IMR-90 (cell line): ENCODE data around the gene CNNM2. TPM values are rescaled to one million over a fixed set of nuclear protein-coding genes. Genes with fewer than 3 reads are reported as not detected.
A peak's percentile ranks its signal among the peaks of the same experiment; 100 is the strongest.

Experiments used
- ATAC-seq: fragments of 200-7000 bp; cut with Tn5 transposase; 2 replicates; pipeline ENCODE4 v1.9.1; 2020; ENCODE audit warnings: low read depth, mild to moderate bottlenecking, moderate library complexity
- BruUV-seq: library from RNA; stranded (reverse); fragments of 400-500 nt; replicated peaks from 2 replicates; lab custom pipeline; 2021; lab: Mats Ljungman, UMichigan
- CTCF ChIA-PET: fragments of 300-600 bp; formaldehyde crosslinking; extraction: SDS; loops from one replicate; lab custom pipeline; 2021; ENCODE audit warnings: antibody characterized with exemption; lab: Yijun Ruan, JAX
- POLR2A ChIA-PET: fragments of 300-600 bp; sonication (Branson Sonifier 250); formaldehyde crosslinking; loops from one replicate; lab custom pipeline; 2022; ENCODE audit warnings: antibody characterized with exemption; ENCODE audit not compliant: unreplicated experiment; lab: Charles Lee
- DNase-seq: peaks from one replicate; pipeline ENCODE4 v3.0.0; 2013
- H2AFZ ChIP-seq: replicated peaks from 2 replicates; pipeline ENCODE3; 2013; ENCODE audit warnings: low read length, mild to moderate bottlenecking; ENCODE audit not compliant: poor library complexity
- H2AK5ac ChIP-seq: 2 replicates; pipeline ENCODE4 v1.6.1; 2013; ENCODE audit warnings: low read depth, low read length, inconsistent platforms
- H2AK9ac ChIP-seq: replicated peaks from 2 replicates; pipeline ENCODE3; 2013; ENCODE audit warnings: mild to moderate bottlenecking, low read depth, low read length, moderate library complexity; ENCODE audit not compliant: poor library complexity
- H2BK120ac ChIP-seq: 2 replicates; pipeline ENCODE4 v1.6.1; 2013; ENCODE audit warnings: low read depth, low read length, inconsistent platforms
- H2BK15ac ChIP-seq: 3 replicates; pipeline ENCODE4 v1.6.1; 2013; ENCODE audit warnings: low read depth, low read length, inconsistent platforms
- H2BK20ac ChIP-seq: 2 replicates; pipeline ENCODE4 v1.6.1; 2013; ENCODE audit warnings: low read depth, mild to moderate bottlenecking, inconsistent platforms, low read length, moderate library complexity
- H2BK5ac ChIP-seq: 2 replicates; pipeline ENCODE4 v1.6.1; 2013; ENCODE audit warnings: mild to moderate bottlenecking, low read depth, low read length, inconsistent platforms; ENCODE audit not compliant: poor library complexity, severe bottlenecking
- H3K14ac ChIP-seq: replicated peaks from 2 replicates; pipeline ENCODE4 v1.6.1; 2013; ENCODE audit warnings: low read depth, low read length, inconsistent platforms
- H3K18ac ChIP-seq: 2 replicates; pipeline ENCODE4 v1.6.1; 2013; ENCODE audit warnings: low read depth, low read length, control low read depth
- H3K23ac ChIP-seq: 2 replicates; pipeline ENCODE4 v1.6.1; 2013; ENCODE audit warnings: low read depth, low read length, inconsistent platforms
- H3K27ac ChIP-seq: 2 replicates; pipeline ENCODE4 v1.5.1; 2013; ENCODE audit warnings: mild to moderate bottlenecking, control low read depth, low read length; ENCODE audit not compliant: insufficient read depth
- H3K27me3 ChIP-seq: 2 replicates; pipeline ENCODE4 v1.6.1; 2013; ENCODE audit warnings: low read length; ENCODE audit not compliant: control insufficient read depth, insufficient read depth
- H3K36me3 ChIP-seq: 2 replicates; pipeline ENCODE4 v1.6.1; 2013; ENCODE audit warnings: low read length, mixed read lengths; ENCODE audit not compliant: control insufficient read depth, insufficient read depth
- H3K4ac ChIP-seq: 2 replicates; pipeline ENCODE4 v1.6.1; 2013; ENCODE audit warnings: low read depth, low read length, inconsistent platforms
- H3K4me1 ChIP-seq: 2 replicates; pipeline ENCODE4 v1.6.1; 2013; ENCODE audit warnings: low read length, mixed read lengths; ENCODE audit not compliant: control insufficient read depth, insufficient read depth
- H3K4me2 ChIP-seq: 2 replicates; pipeline ENCODE4 v1.6.1; 2013; ENCODE audit warnings: low read depth, mild to moderate bottlenecking, control low read depth, low read length, moderate library complexity
- H3K4me3 ChIP-seq: 2 replicates; pipeline ENCODE4 v1.5.1; 2013; ENCODE audit warnings: low read depth, mild to moderate bottlenecking, control low read depth, low read length, moderate library complexity; ENCODE audit not compliant: insufficient read depth
- H3K56ac ChIP-seq: 2 replicates; pipeline ENCODE4 v1.6.1; 2013; ENCODE audit warnings: low read length, inconsistent platforms; ENCODE audit not compliant: insufficient read depth; ENCODE audit errors: extremely low read depth
- H3K79me1 ChIP-seq, 2 experiments: 2 replicates each; pipeline ENCODE4 v1.6.1; 2013; ENCODE audit warnings: low read length in 2 of 2, inconsistent platforms in 1 of 2, low read depth in 1 of 2
- H3K9ac ChIP-seq: 2 replicates; pipeline ENCODE4 v1.6.1; 2013; ENCODE audit warnings: low read depth, low read length, control low read depth
- H3K9me1 ChIP-seq: 2 replicates; pipeline ENCODE4 v1.6.1; 2013; ENCODE audit warnings: low read length, inconsistent platforms; ENCODE audit not compliant: insufficient read depth
- H3K9me3 ChIP-seq: 2 replicates; pipeline ENCODE4 v1.6.1; 2013; ENCODE audit warnings: low read length; ENCODE audit not compliant: control insufficient read depth, insufficient read depth
- H4K20me1 ChIP-seq: 2 replicates; pipeline ENCODE4 v1.6.1; 2013; ENCODE audit warnings: low read length, inconsistent platforms; ENCODE audit not compliant: insufficient read depth
- H4K5ac ChIP-seq: 2 replicates; pipeline ENCODE4 v1.6.1; 2013; ENCODE audit warnings: mild to moderate bottlenecking, low read depth, low read length, control low read depth
- H4K8ac ChIP-seq, 2 experiments: 2 replicates each; pipeline ENCODE4 v1.6.1; 2013; ENCODE audit warnings: low read depth in 2 of 2, low read length in 2 of 2, control low read depth in 1 of 2, inconsistent platforms in 1 of 2
- H4K91ac ChIP-seq: 2 replicates; pipeline ENCODE4 v1.6.1; 2013; ENCODE audit warnings: low read depth, low read length, inconsistent platforms; ENCODE audit not compliant: insufficient read depth
- BHLHE40 ChIP-seq: fragments of 150-350 bp; IDR thresholded peaks from 2 replicates; pipeline ENCODE4 v1.6.1; 2016; ENCODE audit warnings: mild to moderate bottlenecking, low read depth, low read length
- CEBPB ChIP-seq: IDR thresholded peaks from 2 replicates; pipeline ENCODE4 v1.6.1; 2012; ENCODE audit warnings: low read depth, low read length, improper control_type of control experiment
- CTCF ChIP-seq: conservative IDR thresholded peaks from 2 replicates; pipeline ENCODE4 v1.5.1; 2012; ENCODE audit warnings: mild to moderate bottlenecking, low read depth, low read length, improper control_type of control experiment
- ELK1 ChIP-seq: fragments of 150-350 bp; IDR thresholded peaks from 2 replicates; pipeline ENCODE4 v1.6.1; 2016; ENCODE audit warnings: low read depth, mild to moderate bottlenecking, low read length, moderate library complexity, borderline replicate concordance
- FOS ChIP-seq: fragments of 150-350 bp; IDR thresholded peaks from 2 replicates; pipeline ENCODE4 v1.6.1; 2016; ENCODE audit warnings: low read depth, low read length
- MAFK ChIP-seq: IDR thresholded peaks from 2 replicates; pipeline ENCODE4 v1.6.1; 2012; ENCODE audit warnings: low read depth, low read length, improper control_type of control experiment
- MAZ ChIP-seq: IDR thresholded peaks from 2 replicates; pipeline ENCODE4 v1.6.1; 2012; ENCODE audit warnings: low read depth, mild to moderate bottlenecking, low read length, improper control_type of control experiment, moderate library complexity, borderline replicate concordance
- MXI1 ChIP-seq: IDR thresholded peaks from 2 replicates; pipeline ENCODE4 v1.6.1; 2012; ENCODE audit warnings: low read depth, mild to moderate bottlenecking, low read length, moderate library complexity, borderline replicate concordance
- SMC3 ChIP-seq: fragments of 150-350 bp; IDR thresholded peaks from 2 replicates; pipeline ENCODE4 v1.6.1; 2016; ENCODE audit warnings: low read depth, mild to moderate bottlenecking, antibody characterized with exemption, low read length, moderate library complexity
- WGBS, 2 experiments: methylation state at CpG; one replicate each; pipeline versions ENCODE4 v1.1.5 to v1.1.7; 2013; ENCODE audit warnings: missing lambda C conversion rate in 2 of 2; ENCODE audit not compliant: insufficient read length in 1 of 2; ENCODE audit errors: extremely low coverage in 2 of 2; 5-methylcytosine and 5-hydroxymethylcytosine counted together
- dilution Hi-C: fragments of 300-500 bp; cut with HindIII; formaldehyde crosslinking; loops from one replicate; pipeline ENCODE4 v1.14.3; 2018; ENCODE audit warnings: low sequenced_read_pairs; ENCODE audit not compliant: unreplicated experiment
- in situ Hi-C: fragments of 300-500 bp; cut with MboI; formaldehyde crosslinking; loops from 3 replicates; pipeline ENCODE4 v1.14.3; 2019; ENCODE audit warnings: low sequenced_read_pairs, inconsistent platforms, mixed read lengths
- intact Hi-C: fragments of 100-400 bp; cut with micrococcal nuclease; formaldehyde crosslinking; loops from 2 replicates; pipeline ENCODE4 v1.10.0; 2022
- polyA plus RNA-seq, 3 experiments: library from polyadenylated mRNA; depleted of rRNA; stranded (reverse); fragments of >200 nt; gene quantifications; 2 replicates each; pipeline ENCODE4 v1.2.3, GENCODE V29; 2012; ENCODE audit warnings: low replicate concordance in 1 of 3
- total RNA-seq: library from RNA; depleted of rRNA; stranded (reverse); fragments of >200 nt; gene quantifications from 2 replicates; pipeline ENCODE4 v1.2.3, GENCODE V29; 2012
- TF ChIP-seq, protein P1 (sequence below): fragments of 150-350 bp; IDR thresholded peaks from 2 replicates; pipeline ENCODE4 v1.6.1; 2017; ENCODE audit warnings: mild to moderate bottlenecking, antibody characterized with exemption, low read length, low read depth

The CNNM2 gene
- total and polyA plus RNA-seq, 2 of the 4 experiments (the other 2 are of a cell fraction): 4.7 to 5.6 TPM

DNA sequence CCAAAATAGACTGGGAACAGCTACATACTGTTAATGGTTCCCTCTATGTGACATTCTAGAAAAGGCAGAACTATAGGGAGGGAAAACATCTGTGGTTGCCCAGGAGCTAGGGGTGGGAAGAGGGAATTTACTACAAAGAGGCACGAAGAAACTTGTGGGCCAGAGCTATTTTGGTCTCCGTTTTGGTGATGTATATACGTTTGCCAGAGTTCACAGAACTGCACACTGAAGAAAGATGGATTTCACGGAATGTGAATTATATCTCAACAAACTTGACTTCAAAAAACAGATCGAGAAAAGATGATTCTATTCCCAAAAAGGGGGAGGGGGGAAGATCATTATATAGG is 49.2 kb upstream of the CNNM2 start:
- POLR2A ChIA-PET: no interaction called here
- peak; percentile 10; the same call in 1 of the 2 replicates for ATAC-seq
- dilution Hi-C loops: no loop called here

More for the DNA sequence above, 49.2 kb upstream of the CNNM2 start:
- Histone ChIP-seq H4K8ac (peak overlapping the region; percentile 67 to 94; a peak in 3 of 4 replicates), H3K4me3 (peak overlapping the region; percentile 55), H3K27me3 (no peaks in the 10 kb centered on the region), H3K4me2 (peak overlapping the region; percentile 95), H2AK9ac (no peak overlapping the region), H2BK5ac (no peak overlapping the region), H3K9me1 (0 out of 2 replicates have a peak, but pooled peaks cover 8% of the 10 kb centered on the region), H4K20me1 (no peaks in the 10 kb centered on the region), H3K14ac (no peak overlapping the region), H4K5ac (no peak overlapping the region), H3K18ac (no peak overlapping the region), H3K4me1 (peaks cover 5% of the 10 kb centered on the region), H2BK20ac (no peak overlapping the region), H4K91ac (no peak overlapping the region), H3K79me1 (peaks cover 0 to 8% of the 10 kb centered on the region in 2 experiments; a peak in 1 of 4 replicates), H3K9ac (peak overlapping the region; percentile 73), H2BK120ac (no peak overlapping the region), H3K9me3 (no peaks in the 10 kb centered on the region), H3K23ac (no peak overlapping the region), H2AK5ac (no peak overlapping the region), H3K56ac (peak overlapping the region; percentile 56; the same call in 1 of the 2 replicates), H3K36me3 (no peaks in the 10 kb centered on the region), H3K4ac (no peak overlapping the region), H3K27ac (no peak overlapping the region), H2BK15ac (no peak overlapping the region), H2AFZ (peak overlapping the region; percentile 93)
- intact Hi-C loops (no loop called here), in situ Hi-C loops (no loop called here)
- CTCF ChIA-PET: no interaction called here
- TF ChIP-seq BHLHE40 (no peak), MAZ (no peak), SMC3 (no peak), ELK1 (no peak), MXI1 (no peak), CTCF (no peak), CEBPB (no peak), FOS (no peak), MAFK (no peak)
- TF ChIP-seq, protein P1, sequence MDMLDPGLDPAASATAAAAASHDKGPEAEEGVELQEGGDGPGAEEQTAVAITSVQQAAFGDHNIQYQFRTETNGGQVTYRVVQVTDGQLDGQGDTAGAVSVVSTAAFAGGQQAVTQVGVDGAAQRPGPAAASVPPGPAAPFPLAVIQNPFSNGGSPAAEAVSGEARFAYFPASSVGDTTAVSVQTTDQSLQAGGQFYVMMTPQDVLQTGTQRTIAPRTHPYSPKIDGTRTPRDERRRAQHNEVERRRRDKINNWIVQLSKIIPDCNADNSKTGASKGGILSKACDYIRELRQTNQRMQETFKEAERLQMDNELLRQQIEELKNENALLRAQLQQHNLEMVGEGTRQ: no peak
- no TSS peak for BruUV-seq
- DNase-seq: no peak
- 7% methylated on average over 2 of the region's 5 CpGs; no CpG with 5 or more reads in 1 of the 2 experiments for WGBS, 2 experiments
